GM12878 (cell line): Measurements from ENCODE around the gene SCG3.

Source experiments
- BACH1 ChIP-seq: fragments of 450-650 bp; IDR thresholded peaks from 2 replicates; pipeline ENCODE4 v1.6.1; 2017; ENCODE audit warnings: mild to moderate bottlenecking, borderline replicate concordance
- CREB1 ChIP-seq: IDR thresholded peaks from 2 replicates; pipeline ENCODE4 v1.6.1; 2012; ENCODE audit warnings: low read depth, mild to moderate bottlenecking, inconsistent platforms
- CTCF ChIP-seq, 3 experiments: IDR thresholded peaks in 2 of 3; conservative IDR thresholded peaks in 1 of 3; 2 replicates each; pipeline ENCODE4 v1.5.1; 2011; ENCODE audit warnings: low read depth in 3 of 3, low read length in 3 of 3, mild to moderate bottlenecking in 3 of 3, control low read depth in 2 of 3, moderate library complexity in 2 of 3, inconsistent platforms in 1 of 3, mixed read lengths in 1 of 3; ENCODE audit not compliant: control insufficient read depth in 2 of 3, insufficient read depth in 1 of 3; ENCODE audit errors: extremely low read depth in 1 of 3
- EP300 ChIP-seq, 2 experiments: fragments of 150-350 bp in 1 of 2; IDR thresholded peaks; 2 replicates each; pipeline ENCODE4 v1.6.1; 2011 to 2012; ENCODE audit warnings: low read depth in 2 of 2, low read length in 2 of 2, borderline replicate concordance in 1 of 2, improper control_type of control experiment in 1 of 2, inconsistent platforms in 1 of 2; ENCODE audit not compliant: control insufficient read depth in 1 of 2
- HDAC2 ChIP-seq: fragments of 200-600 bp; sonication (generic); IDR thresholded peaks from 2 replicates; pipeline ENCODE4 v1.6.1; 2017
- HDAC6 ChIP-seq: fragments of 200-600 bp; sonication (generic); IDR thresholded peaks from one replicate; pipeline ENCODE4 v1.8.0; 2017; ENCODE audit warnings: antibody characterized with exemption; ENCODE audit not compliant: unreplicated experiment
- JUND ChIP-seq: IDR thresholded peaks from 2 replicates; pipeline ENCODE4 v1.6.1; 2012; ENCODE audit warnings: low read depth, mild to moderate bottlenecking, low read length, improper control_type of control experiment, moderate library complexity
- MXI1 ChIP-seq: fragments of 150-350 bp; IDR thresholded peaks from 2 replicates; pipeline ENCODE4 v1.6.1; 2011; ENCODE audit warnings: low read depth, mild to moderate bottlenecking, inconsistent platforms, low read length, improper control_type of control experiment
- POLR2A ChIP-seq: IDR thresholded peaks from 2 replicates; pipeline ENCODE4 v1.6.1; 2011; ENCODE audit warnings: low read depth, mild to moderate bottlenecking, low read length
- RAD21 ChIP-seq: IDR thresholded peaks from 2 replicates; pipeline ENCODE4 v1.6.1; 2011; ENCODE audit warnings: mild to moderate bottlenecking, low read depth, low read length, moderate library complexity; ENCODE audit not compliant: insufficient read depth
- TF ChIP-seq, protein P1 (sequence below): fragments of 450-650 bp; conservative IDR thresholded peaks from 2 replicates; pipeline ENCODE4 v1.6.1; 2017; ENCODE audit warnings: mild to moderate bottlenecking, moderate library complexity

- no peak for TF ChIP-seq JUND
- no peak for TF ChIP-seq MXI1
- no peak for TF ChIP-seq EP300 (IDR thresholded peaks at IDR 0.05; ENCODE audit: borderline replicate concordance in 1 of 2, control insufficient read depth in 1 of 2, low read depth in 2 of 2, low read length in 2 of 2)
- TF ChIP-seq CTCF (IDR thresholded peaks at IDR 0.05 in 2 of 3, conservative IDR thresholded peaks at IDR 0.05 in 1 of 3; ENCODE audit: control insufficient read depth in 2 of 3, extremely low read depth in 1 of 3, insufficient read depth in 1 of 3, low read depth in 3 of 3, low read length in 3 of 3), result no peak
- TF ChIP-seq, protein P1, sequence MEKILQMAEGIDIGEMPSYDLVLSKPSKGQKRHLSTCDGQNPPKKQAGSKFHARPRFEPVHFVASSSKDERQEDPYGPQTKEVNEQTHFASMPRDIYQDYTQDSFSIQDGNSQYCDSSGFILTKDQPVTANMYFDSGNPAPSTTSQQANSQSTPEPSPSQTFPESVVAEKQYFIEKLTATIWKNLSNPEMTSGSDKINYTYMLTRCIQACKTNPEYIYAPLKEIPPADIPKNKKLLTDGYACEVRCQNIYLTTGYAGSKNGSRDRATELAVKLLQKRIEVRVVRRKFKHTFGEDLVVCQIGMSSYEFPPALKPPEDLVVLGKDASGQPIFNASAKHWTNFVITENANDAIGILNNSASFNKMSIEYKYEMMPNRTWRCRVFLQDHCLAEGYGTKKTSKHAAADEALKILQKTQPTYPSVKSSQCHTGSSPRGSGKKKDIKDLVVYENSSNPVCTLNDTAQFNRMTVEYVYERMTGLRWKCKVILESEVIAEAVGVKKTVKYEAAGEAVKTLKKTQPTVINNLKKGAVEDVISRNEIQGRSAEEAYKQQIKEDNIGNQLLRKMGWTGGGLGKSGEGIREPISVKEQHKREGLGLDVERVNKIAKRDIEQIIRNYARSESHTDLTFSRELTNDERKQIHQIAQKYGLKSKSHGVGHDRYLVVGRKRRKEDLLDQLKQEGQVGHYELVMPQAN, result no peak
- TF ChIP-seq POLR2A, result no peak
- no peak for TF ChIP-seq BACH1
- no peak for TF ChIP-seq CREB1
- TF ChIP-seq HDAC2, result no peak
- no peak for TF ChIP-seq RAD21
- no peak for TF ChIP-seq HDAC6
These were observed 37.4 kb downstream of the SCG3 start for GRCh38 chr15:51718746-51719145.
